Erythroblast (primary cell): ENCODE results near the gene CDK14.

Experiments used
- DNase-seq, 2 experiments: peaks; one replicate each; lab custom pipeline; 2025; lab: John Stamatoyannopoulos, UW
- GATA1 ChIP-seq: IDR thresholded peaks from 2 replicates; pipeline ENCODE4 v1.6.1; 2011; ENCODE audit warnings: low read depth, mild to moderate bottlenecking, control low read depth, low read length, moderate library complexity
- POLR2A ChIP-seq: IDR thresholded peaks from 2 replicates; pipeline ENCODE4 v1.6.1; 2011; ENCODE audit warnings: mild to moderate bottlenecking, low read length

Gene CDK14

GRCh38 chr7:90965211-90965610 is 369.1 kb downstream of the CDK14 start:
- TF ChIP-seq POLR2A (no peak), GATA1 (no peak)
- DNase-seq: no peak

GRCh38 chr7:90966346-90966745 is 370.2 kb downstream of the CDK14 start:
- no peak for DNase-seq
- TF ChIP-seq GATA1 (no peak), POLR2A (no peak)

- no peak for TF ChIP-seq GATA1
- DNase-seq: no peak
Observed at GRCh38 chr7:90968871-90969270, 372.8 kb downstream of the CDK14 start.

GRCh38 chr7:90972906-90973550 is 376.9 kb downstream of the CDK14 start:
- TF ChIP-seq GATA1: no peak
- TF ChIP-seq POLR2A: no peak
- DNase-seq: no peak

- DNase-seq: no peak
- no peak for TF ChIP-seq POLR2A
- no peak for TF ChIP-seq GATA1
Observed at GRCh38 chr7:90977056-90977455, 380.9 kb downstream of the CDK14 start.

- TF ChIP-seq GATA1 (no peak), POLR2A (no peak)
- DNase-seq: no peak
Observed at GRCh38 chr7:90980545-90980944, 384.4 kb downstream of the CDK14 start.

GRCh38 chr7:90982228-90982627 is 386.1 kb downstream of the CDK14 start:
- no peak for DNase-seq
- TF ChIP-seq POLR2A (no peak), GATA1 (no peak)

GRCh38 chr7:90984692-90985091 is 388.6 kb downstream of the CDK14 start:
- TF ChIP-seq POLR2A: no peak
- TF ChIP-seq GATA1: no peak
- no peak for DNase-seq

GRCh38 chr7:90988516-90988915 is 392.4 kb downstream of the CDK14 start:
- no peak for DNase-seq
- TF ChIP-seq GATA1 (no peak), POLR2A (no peak)

GRCh38 chr7:90988996-90989765 is 393.1 kb downstream of the CDK14 start:
- TF ChIP-seq GATA1: no peak
- no peak for TF ChIP-seq POLR2A
- DNase-seq: no peak

- TF ChIP-seq GATA1 (no peak), POLR2A (no peak)
- no peak for DNase-seq
Observed at GRCh38 chr7:90994121-90994520, 398.0 kb downstream of the CDK14 start.

GRCh38 chr7:90994601-90995000 is 398.5 kb downstream of the CDK14 start:
- TF ChIP-seq GATA1 (no peak), POLR2A (no peak)
- DNase-seq: no peak

- no peak for TF ChIP-seq GATA1
- TF ChIP-seq POLR2A: no peak
- no peak for DNase-seq
Observed at GRCh38 chr7:90995996-90996395, 399.9 kb downstream of the CDK14 start.

GRCh38 chr7:90999989-91000979 is 404.2 kb downstream of the CDK14 start:
- no peak for DNase-seq
- no peak for TF ChIP-seq POLR2A
